Measurements from ENCODE around the gene GPHB5.
"Not testable (repeated sequence)": the region's sequence is repeated elsewhere in the genome, so short reads cannot be mapped to it uniquely, and the experiment has no call there.

Gene GPHB5

GRCh38 chr14:63318835-63319234, at the start of gene GPHB5:
TSS of gene GPHB5 (minus strand) at chr14:63318935. CDS start at chr14:63317849, 1,086 bp downstream.
- no peak for DNase-seq

GRCh38 chr14:63367742-63368364, 49.1 kb upstream of the GPHB5 start:
- DNase-seq, result no peak

- DNase-seq, result no peak
Observed at GRCh38 chr14:63362389-63362819, 43.7 kb upstream of the GPHB5 start.

- DNase-seq, result no peak
Observed at GRCh38 chr14:63361790-63362189, 43.1 kb upstream of the GPHB5 start.

GRCh38 chr14:63357841-63358240, 39.1 kb upstream of the GPHB5 start:
- no peak for DNase-seq

GRCh38 chr14:63345826-63346225, 27.1 kb upstream of the GPHB5 start:
- no peak for DNase-seq

GRCh38 chr14:63344336-63344735, 25.6 kb upstream of the GPHB5 start:
- no peak for DNase-seq

GRCh38 chr14:63343878-63344277, 25.1 kb upstream of the GPHB5 start:
- no peak for DNase-seq

- DNase-seq, result no peak
Observed at GRCh38 chr14:63342371-63342770, 23.6 kb upstream of the GPHB5 start.

GRCh38 chr14:63328787-63329737, 10.3 kb upstream of the GPHB5 start:
- DNase-seq, result no peak

GRCh38 chr14:63326840-63327239, 8.1 kb upstream of the GPHB5 start:
- DNase-seq, result no peak

GRCh38 chr14:63322897-63323573, 4.3 kb upstream of the GPHB5 start:
- no peak for DNase-seq

- DNase-seq, result no peak
Observed at GRCh38 chr14:63322472-63322871, 3.7 kb upstream of the GPHB5 start.

- DNase-seq, result no peak
Observed at GRCh38 chr14:63308723-63309317, 9.9 kb downstream of the GPHB5 start.

- DNase-seq, result not testable (repeated sequence)
Observed at GRCh38 chr14:63304429-63304828, 14.3 kb downstream of the GPHB5 start.

GRCh38 chr14:63301891-63302534, 16.7 kb downstream of the GPHB5 start:
- no peak for DNase-seq

- DNase-seq, result no peak
Observed at GRCh38 chr14:63300854-63301253, 17.9 kb downstream of the GPHB5 start.

- DNase-seq, result no peak
Observed at GRCh38 chr14:63299351-63300110, 19.2 kb downstream of the GPHB5 start.

GRCh38 chr14:63297372-63298063, 21.2 kb downstream of the GPHB5 start:
- no peak for DNase-seq

GRCh38 chr14:63296060-63296563, 22.6 kb downstream of the GPHB5 start:
- DNase-seq, result no peak

- no peak for DNase-seq
Observed at GRCh38 chr14:63295231-63295685, 23.5 kb downstream of the GPHB5 start.
